ENCODE data around the gene PPARA. TPM values are rescaled to one million over a fixed set of nuclear protein-coding genes. Genes with fewer than 3 reads are reported as not detected.

Gene PPARA
- total and polyA plus RNA-seq, 2 donors (not counting 1 experiment from before 2014, with no cell fraction given) = 4.1 to 29.8 TPM

GRCh38 chr22:46185283-46185682 is 35.0 kb downstream of the PPARA start:
- peaks cover 7% of the 10 kb centered on the region for H3K9me3 Mint-ChIP-seq (ENCODE audit: insufficient read depth)
- Histone ChIP-seq H4K20me1 (ENCODE audit: control insufficient read depth, insufficient read depth, low read length, poor library complexity, severe bottlenecking) (no peaks in the 10 kb centered on the region), H3K79me2 (ENCODE audit: control insufficient read depth, insufficient read depth, low read length) (no peaks in the 10 kb centered on the region), H3K27ac (ENCODE audit: low read length in 2 of 2) (no peak overlapping the region), H2AFZ (ENCODE audit: insufficient read depth, low read depth, low read length, poor library complexity, severe bottlenecking) (no peak overlapping the region), H3K27me3 (replicated peaks in 1 of 4; ENCODE audit: control extremely low read depth in 1 of 4, control insufficient read depth in 3 of 4, insufficient read depth in 4 of 4, low read length in 3 of 4) (no peaks in the 10 kb centered on the region), H3K36me3 (replicated peaks in 1 of 2; ENCODE audit: control extremely low read depth in 1 of 2, control insufficient read depth in 1 of 2, extremely low read depth in 1 of 2, insufficient read depth in 2 of 2, low read length in 1 of 2) (peaks cover 2 to 24% of the 10 kb centered on the region in 2 experiments), H3K9me3 (ENCODE audit: control extremely low read depth in 1 of 3, control insufficient read depth in 2 of 3, insufficient read depth in 1 of 3, low read length in 2 of 3) (peaks cover 2 to 17% (median 12%) of the 10 kb centered on the region in 3 donors), H3K9ac (ENCODE audit: low read length) (no peak overlapping the region), H3K4me1 (ENCODE audit: control insufficient read depth in 2 of 2, insufficient read depth in 2 of 2, low read length in 2 of 2) (no peaks in the 10 kb centered on the region), H3K4me2 (replicated peaks; ENCODE audit: low read depth, low read length, poor library complexity, severe bottlenecking) (no peak overlapping the region), H3K4me3 (ENCODE audit: control extremely low read depth in 1 of 5, extremely low read depth in 1 of 5, insufficient read depth in 1 of 5, low read depth in 2 of 5, low read length in 4 of 5) (no peak overlapping the region)
- no peak for DNase-seq
- intact Hi-C loops (cut with micrococcal nuclease) = no loop called here
- no peaks in the 10 kb centered on the region for H3K4me1 Mint-ChIP-seq
- H3K27ac Mint-ChIP-seq = no peak overlapping the region
- CTCF ChIA-PET = no interaction called here
- no peak for ATAC-seq (ENCODE audit: low read depth)
- POLR2A ChIA-PET = no interaction called here
- TF ChIP-seq CTCF (IDR thresholded peaks at IDR 0.05) (no peak), EZH2 (IDR thresholded peaks at IDR 0.05; ENCODE audit: borderline replicate concordance, insufficient read depth, low read depth, low read length, poor library complexity, severe bottlenecking) (no peak)
- no peak overlapping the region for H3K4me3 Mint-ChIP-seq
- no peaks in the 10 kb centered on the region for H3K27me3 Mint-ChIP-seq
- WGBS (ENCODE audit: insufficient coverage) = no CpG with 5 or more reads among the region's 2 CpGs

DNA sequence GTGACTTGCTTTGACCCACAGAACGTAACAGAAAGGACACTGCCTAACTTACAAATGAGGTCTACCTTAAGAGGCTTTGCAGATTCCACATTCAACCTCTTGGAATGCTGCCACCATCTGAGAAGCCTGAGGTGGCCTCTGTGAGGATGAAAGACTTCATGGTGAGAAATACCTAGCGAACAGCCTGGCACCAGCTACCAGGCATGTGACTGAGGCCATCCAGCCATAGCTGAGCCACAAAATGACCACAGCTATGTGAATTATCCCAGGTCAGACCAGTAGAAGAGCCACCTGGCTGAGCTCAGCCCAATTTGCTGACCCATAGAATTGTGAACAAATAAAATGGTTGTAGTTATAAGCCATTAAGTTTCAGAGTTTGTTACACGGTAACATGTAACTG is 37.5 kb downstream of the PPARA start:
- no peaks in the 10 kb centered on the region for H3K9me3 ChIP-seq (ENCODE audit: control extremely low read depth in 1 of 3, control insufficient read depth in 2 of 3, insufficient read depth in 1 of 3, low read length in 2 of 3)
- no peak overlapping the region for H3K4me3 Mint-ChIP-seq
- no peaks in the 10 kb centered on the region for H3K27me3 Mint-ChIP-seq
- intact Hi-C loops (cut with micrococcal nuclease) = no loop called here
- H4K20me1 ChIP-seq (ENCODE audit: control insufficient read depth, insufficient read depth, low read length, poor library complexity, severe bottlenecking) = no peaks in the 10 kb centered on the region
- H3K79me2 ChIP-seq (ENCODE audit: control insufficient read depth, insufficient read depth, low read length) = no peaks in the 10 kb centered on the region
- DNase-seq (no peak), ATAC-seq (ENCODE audit: low read depth) (no peak)
- no peaks in the 10 kb centered on the region for H3K9me3 Mint-ChIP-seq (ENCODE audit: insufficient read depth)
- TF ChIP-seq CTCF (IDR thresholded peaks at IDR 0.05) (no peak), EZH2 (IDR thresholded peaks at IDR 0.05; ENCODE audit: borderline replicate concordance, insufficient read depth, low read depth, low read length, poor library complexity, severe bottlenecking) (no peak)
- H3K36me3 ChIP-seq (replicated peaks in 1 of 2; ENCODE audit: control extremely low read depth in 1 of 2, control insufficient read depth in 1 of 2, extremely low read depth in 1 of 2, insufficient read depth in 2 of 2, low read length in 1 of 2) = peaks cover 0 to 7% of the 10 kb centered on the region in 2 experiments
- H3K27me3 ChIP-seq (replicated peaks in 1 of 4; ENCODE audit: control extremely low read depth in 1 of 4, control insufficient read depth in 3 of 4, insufficient read depth in 4 of 4, low read length in 3 of 4) = no peaks in the 10 kb centered on the region
- no peaks in the 10 kb centered on the region for H3K4me1 ChIP-seq (ENCODE audit: control insufficient read depth in 2 of 2, insufficient read depth in 2 of 2, low read length in 2 of 2)
- no peak overlapping the region for H3K4me2 ChIP-seq (replicated peaks; ENCODE audit: low read depth, low read length, poor library complexity, severe bottlenecking)
- no peaks in the 10 kb centered on the region for H3K4me1 Mint-ChIP-seq
- no peak overlapping the region for H3K9ac ChIP-seq (ENCODE audit: low read length)
- no peak overlapping the region for H3K4me3 ChIP-seq (ENCODE audit: control extremely low read depth in 1 of 5, extremely low read depth in 1 of 5, insufficient read depth in 1 of 5, low read depth in 2 of 5, low read length in 4 of 5)
- CTCF ChIA-PET = no interaction called here
- 95% methylated on average over 2 of the region's 3 CpGs for WGBS (ENCODE audit: insufficient coverage)
- POLR2A ChIA-PET = no interaction called here
- H2AFZ ChIP-seq (ENCODE audit: insufficient read depth, low read depth, low read length, poor library complexity, severe bottlenecking) = no peak overlapping the region
- no peak overlapping the region for H3K27ac ChIP-seq (ENCODE audit: low read length in 2 of 2)
- H3K27ac Mint-ChIP-seq = no peak overlapping the region

All from B cell (primary cell).